GM12891 (cell line): Measurements from ENCODE around the gene LRPPRC.

Source experiments
- DNase-seq: peaks from one replicate; pipeline ENCODE4 v3.0.0; 2011; ENCODE audit warnings: low spot score; ENCODE audit not compliant: insufficient read length
- FAIRE-seq: peaks from 2 replicates; lab custom pipeline; 2011; peaks lifted over from hg19 to GRCh38; lab: Jason Lieb, UNC
- PAX5 ChIP-seq: IDR thresholded peaks from 2 replicates; pipeline ENCODE4 v1.6.1; 2011; ENCODE audit warnings: low read length, moderate library complexity, mild to moderate bottlenecking; ENCODE audit not compliant: insufficient read depth, severe bottlenecking
- POLR2A ChIP-seq: IDR thresholded peaks from 2 replicates; pipeline ENCODE4 v1.6.1; 2011; ENCODE audit warnings: low read depth, low read length, control low read depth
- POLR2AphosphoS5 ChIP-seq: IDR thresholded peaks from 2 replicates; pipeline ENCODE4 v1.6.1; 2011; ENCODE audit warnings: low read depth, low read length, control low read depth
- POU2F2 ChIP-seq: IDR thresholded peaks from 2 replicates; pipeline ENCODE4 v1.6.1; 2011; ENCODE audit warnings: low read depth, mild to moderate bottlenecking, control low read depth, low read length, moderate library complexity
- SPI1 ChIP-seq: IDR thresholded peaks from 2 replicates; pipeline ENCODE4 v1.6.1; 2011; ENCODE audit warnings: low read depth, low read length, control low read depth
- TAF1 ChIP-seq: IDR thresholded peaks from 2 replicates; pipeline ENCODE4 v1.6.1; 2011; ENCODE audit warnings: low read depth, low read length, control low read depth

The LRPPRC gene

GRCh38 chr2:43894743-43895142 lies 101.0 kb downstream of the LRPPRC start:
- no peak for DNase-seq
- no peak for TF ChIP-seq POLR2AphosphoS5
- no peak for TF ChIP-seq POU2F2
- no peak for TF ChIP-seq SPI1
- FAIRE-seq = no peak

GRCh38 chr2:43890855-43891254 lies 104.9 kb downstream of the LRPPRC start:
- TF ChIP-seq POU2F2 (no peak), SPI1 (no peak), PAX5 (no peak), POLR2A (no peak), TAF1 (no peak), POLR2AphosphoS5 (no peak)
- FAIRE-seq (no peak), DNase-seq (no peak)

- TF ChIP-seq POLR2A (no peak), POLR2AphosphoS5 (no peak), PAX5 (no peak), SPI1 (no peak), POU2F2 (no peak), TAF1 (no peak)
- DNase-seq (no peak), FAIRE-seq (no peak)
These were observed 106.4 kb downstream of the LRPPRC start for GRCh38 chr2:43889416-43889815.

GRCh38 chr2:43887176-43887575 lies 108.6 kb downstream of the LRPPRC start:
- FAIRE-seq (no peak), DNase-seq (no peak)
- TF ChIP-seq PAX5 = no peak
- TF ChIP-seq SPI1 = no peak
- no peak for TF ChIP-seq TAF1
- no peak for TF ChIP-seq POU2F2
- no peak for TF ChIP-seq POLR2AphosphoS5
- TF ChIP-seq POLR2A = no peak

GRCh38 chr2:43885132-43885632 lies 110.6 kb downstream of the LRPPRC start:
- no peak for TF ChIP-seq SPI1
- TF ChIP-seq PAX5 = no peak
- no peak for TF ChIP-seq POU2F2
- no peak for TF ChIP-seq POLR2A
- no peak for TF ChIP-seq POLR2AphosphoS5
- FAIRE-seq (no peak), DNase-seq (no peak)

GRCh38 chr2:43884689-43885088 lies 111.1 kb downstream of the LRPPRC start:
- DNase-seq (no peak), FAIRE-seq (no peak)
- TF ChIP-seq SPI1 = no peak

- TF ChIP-seq PAX5 (no peak), POU2F2 (no peak), TAF1 (no peak), POLR2AphosphoS5 (no peak), SPI1 (no peak), POLR2A (no peak)
- DNase-seq (no peak), FAIRE-seq (no peak)
These were observed 113.5 kb downstream of the LRPPRC start for GRCh38 chr2:43882312-43882711.

GRCh38 chr2:43880952-43881351 lies 114.8 kb downstream of the LRPPRC start:
- FAIRE-seq (no peak), DNase-seq (no peak)
- TF ChIP-seq TAF1 (no peak), POLR2AphosphoS5 (no peak), SPI1 (no peak), PAX5 (no peak), POU2F2 (no peak), POLR2A (no peak)

GRCh38 chr2:43880471-43880870 lies 115.3 kb downstream of the LRPPRC start:
- no peak for FAIRE-seq
- TF ChIP-seq POU2F2 (no peak), PAX5 (no peak), SPI1 (no peak), POLR2A (no peak), TAF1 (no peak), POLR2AphosphoS5 (no peak)
- no peak for DNase-seq

GRCh38 chr2:43879261-43879660 lies 116.5 kb downstream of the LRPPRC start:
- FAIRE-seq = no peak
- no peak for TF ChIP-seq POLR2A
- TF ChIP-seq PAX5 = no peak
- TF ChIP-seq TAF1 = no peak
- TF ChIP-seq POU2F2 = no peak
- no peak for TF ChIP-seq POLR2AphosphoS5
- no peak for TF ChIP-seq SPI1
- no peak for DNase-seq

GRCh38 chr2:43877782-43878464 lies 117.9 kb downstream of the LRPPRC start:
- peak; percentile 63 for DNase-seq
- FAIRE-seq = peak; percentile 97

More at GRCh38 chr2:43877782-43878464, 117.9 kb downstream of the LRPPRC start:
- no peak for TF ChIP-seq POLR2A
- TF ChIP-seq PAX5 = no peak
- no peak for TF ChIP-seq SPI1
- TF ChIP-seq TAF1 = no peak
- TF ChIP-seq POLR2AphosphoS5 = no peak
- no peak for TF ChIP-seq POU2F2
